Measurements from ENCODE around the gene TBC1D28.
A peak's percentile ranks its signal among the peaks of the same experiment; 100 is the strongest.
"Not testable (repeated sequence)": the region's sequence is repeated elsewhere in the genome, so short reads cannot be mapped to it uniquely, and the experiment has no call there.

The TBC1D28 gene

GRCh38 chr17:18638357-18638756, 5.8 kb downstream of the TBC1D28 start:
- H3K36me3 ChIP-seq; H3K9ac ChIP-seq; H4K20me1 ChIP-seq; H3K27ac ChIP-seq; H3K4me3 ChIP-seq; H3K9me3 ChIP-seq (replicated peaks in 1 of 11); H3K27me3 ChIP-seq: not testable (repeated sequence)
- peak overlapping the region in 8 of 11 experiments; percentile 22 to 55 (median 36); a peak in 10 of 22 replicates for H3K4me2 ChIP-seq
- H3K4me1 ChIP-seq: peaks cover 10 to 24% (median 21%) of the 10 kb centered on the region in 10 experiments; a peak in 18 of 20 replicates

- not testable (repeated sequence) for H3K36me3 ChIP-seq; H3K27ac ChIP-seq; H4K20me1 ChIP-seq; H3K4me3 ChIP-seq; H3K9me3 ChIP-seq (replicated peaks in 1 of 11); H3K27me3 ChIP-seq; H3K9ac ChIP-seq
- H3K4me2 ChIP-seq: peak overlapping the region in 8 of 11 experiments; percentile 40 to 82 (median 58); a peak in 14 of 22 replicates
- peaks cover 10 to 24% (median 21%) of the 10 kb centered on the region in 10 experiments; a peak in 18 of 20 replicates for H3K4me1 ChIP-seq
Measured at GRCh38 chr17:18636237-18636636, 8.0 kb downstream of the TBC1D28 start.

- not testable (repeated sequence) for H3K9ac ChIP-seq; H3K36me3 ChIP-seq; H3K27ac ChIP-seq; H3K4me3 ChIP-seq; H3K9me3 ChIP-seq (replicated peaks in 1 of 11); H3K27me3 ChIP-seq; H4K20me1 ChIP-seq
- TF ChIP-seq Cebpa-rat (IDR thresholded peaks at IDR 0.05): 0 out of 22 replicates have a peak, but pooled peaks of 1 of the 11 experiments have one; percentile 19
- Histone ChIP-seq H3K4me1 (peaks cover 10 to 24% (median 21%) of the 10 kb centered on the region in 10 experiments; a peak in 18 of 20 replicates), H3K4me2 (peak overlapping the region in 8 of 11 experiments; percentile 40 to 82 (median 58); a peak in 15 of 22 replicates)
Measured at GRCh38 chr17:18635773-18636172, 8.4 kb downstream of the TBC1D28 start.

- H3K36me3 ChIP-seq; H3K27me3 ChIP-seq; H3K9me3 ChIP-seq (replicated peaks in 1 of 11); H4K20me1 ChIP-seq: not testable (repeated sequence)
- Histone ChIP-seq H3K9ac (peak overlapping the region in 2 of 11 experiments; percentile 41 to 58; a peak in 2 of 22 replicates), H3K4me3 (peak overlapping the region in 2 of 10 experiments; percentile 28 to 32; a peak in 1 of 20 replicates), H3K4me2 (peak overlapping the region; percentile 29 to 90 (median 82); a peak in 20 of 22 replicates), H3K4me1 (peaks cover 10 to 24% (median 21%) of the 10 kb centered on the region in 10 experiments; a peak in 18 of 20 replicates), H3K27ac (peak overlapping the region in 5 of 11 experiments; percentile 13 to 72 (median 63); a peak in 7 of 22 replicates)
Measured at GRCh38 chr17:18634550-18635263, 9.5 kb downstream of the TBC1D28 start.

- no peak for TF ChIP-seq Cebpa-rat (IDR thresholded peaks at IDR 0.05)
- Histone ChIP-seq H3K9ac (no peak overlapping the region), H3K36me3 (no peaks in the 10 kb centered on the region), H3K27ac (no peak overlapping the region), H3K4me1 (no peaks in the 10 kb centered on the region), H3K27me3 (no peaks in the 10 kb centered on the region), H3K4me2 (peak overlapping the region in 4 of 11 experiments; percentile 22 to 57 (median 31); a peak in 3 of 22 replicates), H3K9me3 (replicated peaks in 1 of 11) (no peaks in the 10 kb centered on the region), H4K20me1 (no peaks in the 10 kb centered on the region), H3K4me3 (no peak overlapping the region)
Measured at GRCh38 chr17:18626152-18626870, 17.9 kb downstream of the TBC1D28 start.

- peak overlapping the region in 5 of 11 experiments; percentile 10 to 57 (median 30); a peak in 4 of 22 replicates for H3K4me2 ChIP-seq
- H3K9me3 ChIP-seq (replicated peaks in 1 of 11); H3K27me3 ChIP-seq; H3K36me3 ChIP-seq; H4K20me1 ChIP-seq; H3K4me1 ChIP-seq; H3K9ac ChIP-seq; H3K27ac ChIP-seq; H3K4me3 ChIP-seq: not testable (repeated sequence)
Measured at GRCh38 chr17:18625509-18626104, 18.6 kb downstream of the TBC1D28 start.

- not testable (repeated sequence) for H3K4me1 ChIP-seq; H3K27ac ChIP-seq; H3K9me3 ChIP-seq (replicated peaks in 1 of 11); H3K36me3 ChIP-seq; H3K4me2 ChIP-seq; H3K9ac ChIP-seq; H4K20me1 ChIP-seq; H3K4me3 ChIP-seq; H3K27me3 ChIP-seq
Measured at GRCh38 chr17:18624862-18625501, 19.2 kb downstream of the TBC1D28 start.

GRCh38 chr17:18617613-18618012, 26.6 kb downstream of the TBC1D28 start:
- H3K9ac ChIP-seq; H3K36me3 ChIP-seq; H3K4me1 ChIP-seq; H3K9me3 ChIP-seq (replicated peaks in 1 of 11); H3K27me3 ChIP-seq; H3K4me3 ChIP-seq; H4K20me1 ChIP-seq; H3K27ac ChIP-seq; H3K4me2 ChIP-seq: not testable (repeated sequence)

- not testable (repeated sequence) for H3K27ac ChIP-seq; H3K9me3 ChIP-seq (replicated peaks in 1 of 11); H3K4me2 ChIP-seq; H3K4me3 ChIP-seq; H3K4me1 ChIP-seq; H3K36me3 ChIP-seq; H3K9ac ChIP-seq; H3K27me3 ChIP-seq; H4K20me1 ChIP-seq
Measured at GRCh38 chr17:18613016-18613415, 31.2 kb downstream of the TBC1D28 start.

- H3K27ac ChIP-seq; H4K20me1 ChIP-seq; H3K36me3 ChIP-seq; H3K9ac ChIP-seq; H3K9me3 ChIP-seq (replicated peaks in 1 of 11); H3K4me1 ChIP-seq; H3K4me2 ChIP-seq; H3K4me3 ChIP-seq; H3K27me3 ChIP-seq: not testable (repeated sequence)
Measured at GRCh38 chr17:18593138-18593537, 51.1 kb downstream of the TBC1D28 start.

All from BLaER1 treated with 17β-estradiol and CSF1 and Interleukin-3, amounts not matched to agents 10 nM and 100 nM (cell line).